Subcutaneous adipose tissue (tissue), 4 donors: ENCODE results near the gene PFKL. TPM values are rescaled to one million over a fixed set of nuclear protein-coding genes. Genes with fewer than 3 reads are reported as not detected.

Source experiments
- total RNA-seq, 4 donors: library from RNA; depleted of rRNA; stranded (reverse); fragments of >200 nt; gene quantifications; one replicate each; pipeline ENCODE4 v1.1.0, GENCODE V29; 2016
- TF ChIP-seq, protein P1 (sequence below): fragments of 450-650 bp; IDR thresholded peaks from one replicate; pipeline ENCODE4 v1.5.1; 2016; ENCODE audit warnings: low read depth, mild to moderate bottlenecking, control low read depth, antibody characterized with exemption, moderate library complexity

PFKL gene
- total RNA-seq, result 100 to 1,000 TPM in 1 of 4 donors, 10 to 100 TPM in 3; 51.0 to 177 (median 77.3) TPM

DNA sequence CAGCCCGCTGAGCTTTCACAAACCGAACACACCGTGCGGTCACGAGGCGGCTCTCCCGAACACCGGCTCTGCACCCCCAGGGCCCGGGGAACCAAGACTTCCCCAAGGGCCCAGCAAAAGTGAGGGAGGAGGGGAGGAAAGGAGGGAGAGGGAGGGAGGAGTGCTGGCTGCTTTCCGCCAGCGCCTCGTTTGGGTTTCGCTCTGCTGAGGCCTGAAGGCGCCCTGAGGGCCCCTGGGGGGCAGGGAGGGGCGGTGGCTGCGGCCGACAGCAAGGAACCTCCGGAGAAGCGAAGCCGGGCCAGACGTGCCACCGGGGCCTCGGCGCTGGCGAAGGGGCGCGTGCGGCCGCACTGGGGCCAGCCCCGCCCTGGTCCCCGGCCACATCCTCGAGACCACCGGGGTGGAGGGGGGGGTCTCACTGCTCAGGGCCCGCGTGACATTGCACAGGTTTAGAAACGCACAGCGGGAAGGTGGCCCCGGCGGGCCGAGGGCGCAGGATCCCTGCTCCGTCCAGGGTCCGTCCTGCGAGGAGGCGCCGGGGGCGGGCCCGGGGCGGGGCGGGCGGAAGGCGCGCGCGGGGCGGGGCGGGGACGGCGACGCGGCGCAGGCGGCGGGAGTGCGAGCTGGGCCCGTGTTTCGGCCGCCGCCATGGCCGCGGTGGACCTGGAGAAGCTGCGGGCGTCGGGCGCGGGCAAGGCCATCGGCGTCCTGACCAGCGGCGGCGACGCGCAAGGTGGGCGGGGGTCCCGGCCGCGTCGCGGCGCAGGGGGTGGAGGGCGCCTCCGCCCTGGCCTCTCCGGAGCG, at the start of gene PFKL:
Gene PFKL, plus strand, starts transcription at position 596 of the 804 bp plus-strand sequence. Its CDS starts 53 bp downstream, at position 649.
- TF ChIP-seq, protein P1, sequence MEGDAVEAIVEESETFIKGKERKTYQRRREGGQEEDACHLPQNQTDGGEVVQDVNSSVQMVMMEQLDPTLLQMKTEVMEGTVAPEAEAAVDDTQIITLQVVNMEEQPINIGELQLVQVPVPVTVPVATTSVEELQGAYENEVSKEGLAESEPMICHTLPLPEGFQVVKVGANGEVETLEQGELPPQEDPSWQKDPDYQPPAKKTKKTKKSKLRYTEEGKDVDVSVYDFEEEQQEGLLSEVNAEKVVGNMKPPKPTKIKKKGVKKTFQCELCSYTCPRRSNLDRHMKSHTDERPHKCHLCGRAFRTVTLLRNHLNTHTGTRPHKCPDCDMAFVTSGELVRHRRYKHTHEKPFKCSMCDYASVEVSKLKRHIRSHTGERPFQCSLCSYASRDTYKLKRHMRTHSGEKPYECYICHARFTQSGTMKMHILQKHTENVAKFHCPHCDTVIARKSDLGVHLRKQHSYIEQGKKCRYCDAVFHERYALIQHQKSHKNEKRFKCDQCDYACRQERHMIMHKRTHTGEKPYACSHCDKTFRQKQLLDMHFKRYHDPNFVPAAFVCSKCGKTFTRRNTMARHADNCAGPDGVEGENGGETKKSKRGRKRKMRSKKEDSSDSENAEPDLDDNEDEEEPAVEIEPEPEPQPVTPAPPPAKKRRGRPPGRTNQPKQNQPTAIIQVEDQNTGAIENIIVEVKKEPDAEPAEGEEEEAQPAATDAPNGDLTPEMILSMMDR, result no peak

GRCh38 chr21:44253832-44254710, 45.8 kb upstream of the PFKL start:
- TF ChIP-seq, protein P1, result no peak

GRCh38 chr21:44255511-44255981, 44.3 kb upstream of the PFKL start:
- TF ChIP-seq, protein P1, result no peak

DNA sequence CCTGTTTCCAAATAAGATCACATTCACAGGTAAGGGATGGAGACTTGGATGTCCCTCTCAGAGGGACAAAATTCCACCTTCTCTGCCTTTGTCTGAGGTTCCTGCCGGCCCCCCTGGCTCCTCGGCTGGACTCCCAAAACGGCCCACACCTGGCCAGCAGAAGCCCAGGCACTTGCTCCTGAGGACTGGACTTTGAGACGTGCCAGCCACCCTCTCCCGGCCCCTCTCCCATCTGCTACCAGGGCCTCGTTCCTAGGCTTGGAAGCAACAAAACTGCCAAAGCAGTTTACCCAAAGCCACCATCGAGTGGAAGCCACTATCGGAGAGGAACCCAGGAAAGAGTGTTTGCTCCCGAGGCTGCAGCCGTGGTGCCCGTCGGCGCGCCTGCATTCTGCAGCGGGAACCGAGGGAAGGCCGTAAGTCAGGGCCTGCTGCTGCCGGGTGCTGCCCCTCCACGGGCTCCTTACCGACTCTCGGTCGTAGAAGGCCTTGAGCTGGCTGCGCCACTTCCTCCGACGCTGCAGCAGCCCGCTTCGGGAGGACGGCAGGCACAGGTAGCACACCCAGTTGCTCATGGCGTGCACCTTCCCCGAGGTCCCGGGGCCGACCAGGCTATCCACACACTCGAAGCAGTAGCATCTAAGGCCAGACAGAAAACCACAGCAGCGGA, 41.7 kb upstream of the PFKL start:
- TF ChIP-seq, protein P1, result no peak

DNA sequence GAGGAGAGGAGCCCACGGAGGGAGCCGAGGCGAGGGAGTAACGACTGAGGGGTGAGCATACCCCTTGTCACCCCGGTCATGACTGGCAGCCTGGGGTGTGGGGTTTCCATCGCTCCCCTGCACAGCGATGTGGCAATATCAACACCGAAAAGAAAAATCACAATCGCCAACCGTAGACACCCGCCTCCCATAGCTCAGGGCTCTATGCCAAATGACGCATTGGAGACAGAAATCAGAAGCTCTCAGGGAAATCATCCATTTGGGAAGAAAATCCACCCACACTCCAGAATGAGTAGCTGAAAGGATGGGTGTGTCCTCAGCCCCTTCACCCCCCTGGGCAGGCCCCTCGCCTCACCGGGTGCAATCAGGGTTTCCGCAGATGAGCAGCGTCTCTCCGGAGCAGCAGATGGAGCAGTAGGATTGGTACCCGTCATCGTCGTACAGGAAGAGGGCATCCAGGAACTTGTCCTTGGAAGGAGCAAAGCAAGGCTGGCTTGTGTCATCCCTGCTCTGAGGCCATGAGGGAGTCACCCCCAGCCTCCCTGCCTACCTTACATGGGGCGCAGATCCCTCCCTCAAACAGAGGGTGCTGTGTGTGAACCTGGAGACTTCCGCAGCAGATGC, 40.7 kb upstream of the PFKL start:
- TF ChIP-seq, protein P1, result no peak

DNA sequence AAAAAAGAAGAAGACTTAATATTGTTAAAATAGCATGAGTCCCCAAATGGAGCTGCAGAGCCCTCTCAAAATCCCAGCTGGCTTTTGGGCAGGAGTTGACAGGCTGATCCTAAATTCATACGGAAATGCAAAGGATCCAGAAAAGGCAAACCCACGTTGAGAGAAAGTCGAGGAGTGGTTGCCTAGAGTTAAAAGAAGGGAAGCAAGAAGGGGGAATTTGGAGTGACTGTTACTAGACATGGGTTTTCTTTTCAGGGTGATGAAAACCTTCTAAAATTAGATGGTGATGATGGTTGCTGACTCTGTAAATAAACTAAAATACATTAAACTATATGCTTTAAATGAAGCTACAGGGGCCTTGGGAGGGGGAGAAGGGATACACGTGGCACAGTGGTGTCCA, 39.8 kb upstream of the PFKL start:
- TF ChIP-seq, protein P1, result no peak
